HCT116 (cell line): ENCODE measurements around the gene MEGF8. TPM values are rescaled to one million over a fixed set of nuclear protein-coding genes. Genes with fewer than 3 reads are reported as not detected.

ENCODE experiments used
- ATAC-seq: fragments of 200-7000 bp; cut with Tn5 transposase; 2 replicates; pipeline ENCODE4 v1.9.1; 2020; ENCODE audit warnings: mild to moderate bottlenecking, moderate library complexity
- BruUV-seq: library from RNA; stranded (reverse); fragments of 400-500 nt; replicated peaks from 2 replicates; lab custom pipeline; 2021; lab: Mats Ljungman, UMichigan
- CTCF ChIA-PET: fragments of 300-600 bp; sonication (Branson Sonifier 250); formaldehyde crosslinking; loops from one replicate; lab custom pipeline; 2021; ENCODE audit warnings: antibody characterized with exemption; lab: Charles Lee
- POLR2A ChIA-PET: fragments of 300-600, 350-600 bp; sonication (Branson Sonifier 250); formaldehyde crosslinking; loops from one replicate; lab custom pipeline; 2021; ENCODE audit warnings: antibody characterized with exemption; lab: Charles Lee
- RAD21 ChIA-PET, 2 experiments: fragments of 300-600 bp; sonication (Branson Sonifier 250); formaldehyde crosslinking; loops; one replicate each; lab custom pipeline; 2023; ENCODE audit warnings: low total read pairs in 2 of 2; ENCODE audit not compliant: uncharacterized antibody in 2 of 2, unreplicated experiment in 2 of 2, low non-redundant PET in 1 of 2; lab: Charles Lee
- DNase-seq: peaks from one replicate; pipeline ENCODE4 v3.0.0-alpha.2; 2010; ENCODE audit warnings: low read depth, low spot score
- H2AFZ ChIP-seq: fragments of 200-600 bp; shearing (Covaris generic), sonication (generic); 2 replicates; pipeline ENCODE4 v1.6.1; 2017; ENCODE audit warnings: low read depth, mixed run types, mixed read lengths, antibody characterized with exemption, low read length; ENCODE audit not compliant: poor library complexity, severe bottlenecking
- H3K27ac ChIP-seq: 2 replicates; pipeline ENCODE4 v1.5.1; 2012; ENCODE audit warnings: low read depth, low read length
- H3K27me3 ChIP-seq: fragments of 200-600 bp; sonication (generic); 2 replicates; pipeline ENCODE4 v1.6.1; 2016; ENCODE audit warnings: mixed run types, low read length, mixed read lengths; ENCODE audit not compliant: insufficient read depth
- H3K36me3 ChIP-seq, 2 experiments: fragments of 200-500 bp in 1 of 2; fragments of 200-600 bp in 1 of 2; sonication (Bioruptor generic) in 1 of 2; sonication (generic) in 1 of 2; 2 replicates each; pipeline versions ENCODE4 v1.5.1 to v1.6.1; 2014 to 2016; ENCODE audit warnings: low read length in 2 of 2, inconsistent platforms in 1 of 2, mixed read lengths in 1 of 2, mixed run types in 1 of 2; ENCODE audit not compliant: insufficient read depth in 2 of 2, control insufficient read depth in 1 of 2
- H3K4me1 ChIP-seq, 2 experiments: fragments of 200-600 bp in 1 of 2; sonication (generic) in 1 of 2; 2 replicates each; pipeline versions ENCODE4 v1.5.1 to v1.6.1; 2012 to 2017; ENCODE audit warnings: low read length in 2 of 2, inconsistent platforms in 1 of 2, mild to moderate bottlenecking in 1 of 2, mixed read lengths in 1 of 2, mixed run types in 1 of 2, moderate library complexity in 1 of 2; ENCODE audit not compliant: insufficient read depth in 2 of 2, control insufficient read depth in 1 of 2
- H3K4me2 ChIP-seq: fragments of 200-600 bp; sonication (generic); 2 replicates; pipeline ENCODE4 v1.6.1; 2017; ENCODE audit warnings: mixed run types, low read length, mixed read lengths
- H3K4me3 ChIP-seq, 2 experiments: fragments of 200-600 bp in 1 of 2; sonication (generic) in 1 of 2; replicated peaks in 1 of 2; 2 replicates each; pipeline ENCODE4 v1.5.1; 2011 to 2016; ENCODE audit warnings: low read length in 2 of 2, control low read depth in 1 of 2, low read depth in 1 of 2, mild to moderate bottlenecking in 1 of 2, mixed read lengths in 1 of 2, mixed run types in 1 of 2
- H3K79me2 ChIP-seq: fragments of 200-600 bp; sonication (generic); 2 replicates; pipeline ENCODE4 v1.6.1; 2017; ENCODE audit warnings: mild to moderate bottlenecking, mixed run types, low read length, moderate library complexity, mixed read lengths; ENCODE audit not compliant: insufficient read depth
- H3K9ac ChIP-seq: fragments of 200-600 bp; sonication (generic); 2 replicates; pipeline ENCODE4 v1.6.1; 2016; ENCODE audit warnings: low read length, mixed read lengths
- H3K9me2 ChIP-seq: fragments of 200-600 bp; sonication (generic), shearing (Covaris generic); 2 replicates; pipeline ENCODE4 v1.6.1; 2017; ENCODE audit warnings: mixed run types, mild to moderate bottlenecking, moderate library complexity; ENCODE audit not compliant: insufficient read depth
- H3K9me3 ChIP-seq, 2 experiments: fragments of 200-500 bp in 1 of 2; fragments of 200-600 bp in 1 of 2; sonication (Bioruptor generic) in 1 of 2; sonication (generic) in 1 of 2; 2 replicates each; pipeline ENCODE4 v1.6.1; 2014 to 2017; ENCODE audit warnings: low read length in 2 of 2, mixed read lengths in 2 of 2, inconsistent platforms in 1 of 2, low read depth in 1 of 2, mild to moderate bottlenecking in 1 of 2, mixed run types in 1 of 2, moderate library complexity in 1 of 2; ENCODE audit not compliant: control insufficient read depth in 1 of 2, insufficient read depth in 1 of 2
- H4K20me1 ChIP-seq: fragments of 200-600 bp; sonication (generic), shearing (Covaris generic); 2 replicates; pipeline ENCODE4 v1.6.1; 2017; ENCODE audit warnings: mixed run types, mild to moderate bottlenecking, moderate library complexity; ENCODE audit not compliant: insufficient read depth
- ATF3 ChIP-seq: IDR thresholded peaks from 2 replicates; pipeline ENCODE4 v1.6.1; 2012
- CBX3 ChIP-seq: IDR thresholded peaks from 2 replicates; pipeline ENCODE4 v1.6.1; 2012; ENCODE audit warnings: low read depth
- CEBPB ChIP-seq: IDR thresholded peaks from 2 replicates; pipeline ENCODE4 v1.6.1; 2012; ENCODE audit warnings: low read depth
- CTCF ChIP-seq, 3 experiments: fragments of 200-600 bp in 1 of 3; sonication (generic) in 1 of 3; IDR thresholded peaks in 2 of 3; conservative IDR thresholded peaks in 1 of 3; 2 replicates each; pipeline ENCODE4 v1.5.1; 2012 to 2017; ENCODE audit warnings: low read depth in 2 of 3, low read length in 2 of 3, antibody characterized with exemption in 1 of 3, borderline replicate concordance in 1 of 3, control low read depth in 1 of 3, mild to moderate bottlenecking in 1 of 3, mixed read lengths in 1 of 3, mixed run types in 1 of 3, moderate library complexity in 1 of 3; ENCODE audit not compliant: insufficient read depth in 1 of 3
- EGR1 ChIP-seq: IDR thresholded peaks from 2 replicates; pipeline ENCODE4 v1.6.1; 2012; ENCODE audit warnings: low read depth
- ELF1 ChIP-seq: IDR thresholded peaks from 2 replicates; pipeline ENCODE4 v1.6.1; 2012; ENCODE audit warnings: low read depth, borderline replicate concordance
- EZH2 ChIP-seq: fragments of 200-600 bp; sonication (generic); IDR thresholded peaks from 2 replicates; pipeline ENCODE4 v1.6.1; 2017; ENCODE audit warnings: antibody characterized with exemption, mixed run types
- EZH2phosphoT487 ChIP-seq: fragments of 200-600 bp; IDR thresholded peaks from 2 replicates; pipeline ENCODE4 v1.6.1; 2018; ENCODE audit warnings: antibody characterized with exemption, borderline replicate concordance
- JUND ChIP-seq: IDR thresholded peaks from 2 replicates; pipeline ENCODE4 v1.6.1; 2012
- MAX ChIP-seq: IDR thresholded peaks from 2 replicates; pipeline ENCODE4 v1.6.1; 2012
- POLR2A ChIP-seq: IDR thresholded peaks from 2 replicates; pipeline ENCODE4 v1.7.0; 2011; ENCODE audit warnings: borderline replicate concordance; ENCODE audit not compliant: insufficient read depth, insufficient read length; ENCODE audit errors: extremely low read depth
- POLR2AphosphoS5 ChIP-seq: IDR thresholded peaks from 2 replicates; pipeline ENCODE4 v1.6.1; 2011; ENCODE audit warnings: mild to moderate bottlenecking, low read depth, low read length, moderate library complexity
- RAD21 ChIP-seq: IDR thresholded peaks from 2 replicates; pipeline ENCODE4 v1.6.1; 2012; ENCODE audit warnings: low read depth, mild to moderate bottlenecking
- REST ChIP-seq: IDR thresholded peaks from 2 replicates; pipeline ENCODE4 v1.6.1; 2012; ENCODE audit warnings: low read depth
- SIN3A ChIP-seq: IDR thresholded peaks from 2 replicates; pipeline ENCODE4 v1.6.1; 2012; ENCODE audit warnings: low read depth
- SRF ChIP-seq: IDR thresholded peaks from 2 replicates; pipeline ENCODE4 v1.6.1; 2012; ENCODE audit warnings: low read depth
- TCF7L2 ChIP-seq: IDR thresholded peaks from 2 replicates; pipeline ENCODE4 v1.7.0; 2011; ENCODE audit warnings: borderline replicate concordance, inconsistent platforms; ENCODE audit not compliant: insufficient read depth, insufficient read length; ENCODE audit errors: extremely low read depth
- ZFX ChIP-seq: fragments of 450-650 bp; IDR thresholded peaks from 2 replicates; pipeline ENCODE4 v1.6.1; 2017
- ZNF274 ChIP-seq: fragments of 200-500 bp; sonication (Bioruptor generic); IDR thresholded peaks from 2 replicates; pipeline ENCODE4 v1.6.1; 2014; ENCODE audit warnings: mild to moderate bottlenecking, low read depth, low read length, inconsistent platforms
- intact Hi-C: fragments of 100-400 bp; cut with micrococcal nuclease; formaldehyde crosslinking; loops from 2 replicates; pipeline ENCODE4 v1.10.0; 2022
- total RNA-seq: library from RNA; stranded (reverse); gene quantifications from one replicate; pipeline ENCODE4 v1.2.1, GENCODE V29; 2021; ENCODE audit not compliant: unreplicated experiment

The MEGF8 gene
- total RNA-seq, 1 experiment from 2014 or later = 24.0 TPM

GRCh38 chr19:42389899-42390298 is 64.5 kb downstream of the MEGF8 start, which contains the start of gene CNFN:
CNFN (minus strand) TSS chr19:42390297; CDS start chr19:42389037, 1,260 bp downstream.
- ChIA-PET CTCF (no interaction called here), POLR2A (no interaction called here), RAD21 (no interaction called here)
- H3K79me2 ChIP-seq = no peaks in the 10 kb centered on the region
- no peaks in the 10 kb centered on the region for H3K9me3 ChIP-seq
- H3K36me3 ChIP-seq = no peaks in the 10 kb centered on the region
- intact Hi-C loops = no loop called here
- no peak within 1 kb of the TSS for H3K9ac ChIP-seq
- BruUV-seq = no TSS peak
- no peaks in the 10 kb centered on the region for H4K20me1 ChIP-seq
- H2AFZ ChIP-seq = no peak within 1 kb of the TSS
- no peak within 1 kb of the TSS for H3K4me3 ChIP-seq
- H3K27ac ChIP-seq = no peak within 1 kb of the TSS
- peaks cover 6 to 17% of the 10 kb centered on the region in 2 experiments for H3K4me1 ChIP-seq
- H3K4me2 ChIP-seq = no peak within 1 kb of the TSS
- no peaks in the 10 kb centered on the region for H3K27me3 ChIP-seq
- ATAC-seq (no peak), DNase-seq (no peak)
- TF ChIP-seq POLR2A (no peak), MAX (no peak), CTCF (IDR thresholded peaks at IDR 0.05 in 2 of 3, conservative IDR thresholded peaks at IDR 0.05 in 1 of 3; ENCODE audit: borderline replicate concordance in 1 of 3, insufficient read depth in 1 of 3, low read depth in 2 of 3, low read length in 2 of 3) (no peak), ELF1 (no peak), SRF (no peak), CBX3 (no peak), EZH2phosphoT487 (no peak), POLR2AphosphoS5 (no peak), SIN3A (no peak), RAD21 (no peak), ZFX (no peak), EZH2 (no peak), JUND (no peak), REST (no peak), ZNF274 (no peak), ATF3 (no peak), TCF7L2 (no peak), CEBPB (no peak), EGR1 (no peak)
- H3K9me2 ChIP-seq = no peaks in the 10 kb centered on the region
